PFSK-1 (cell line): Measurements from ENCODE around the gene SRMS.

ENCODE experiments used
- FOXP2 ChIP-seq: optimal IDR thresholded peaks from 2 replicates; pipeline ENCODE3; 2011; ENCODE audit warnings: borderline replicate concordance, control low read depth, inconsistent platforms; ENCODE audit not compliant: insufficient read depth; ENCODE audit errors: extremely low read length, extremely low read depth
- POLR2AphosphoS5 ChIP-seq: IDR thresholded peaks from 2 replicates; pipeline ENCODE4 v1.6.1; 2012; ENCODE audit warnings: low read depth, mild to moderate bottlenecking, control low read depth, low read length, moderate library complexity
- SIN3A ChIP-seq: IDR thresholded peaks from 2 replicates; pipeline ENCODE4 v1.6.1; 2012; ENCODE audit warnings: mild to moderate bottlenecking, low read length, moderate library complexity, borderline replicate concordance; ENCODE audit not compliant: insufficient read depth
- TAF1 ChIP-seq: IDR thresholded peaks from 2 replicates; pipeline ENCODE4 v1.6.1; 2012; ENCODE audit warnings: low read length, control low read depth, borderline replicate concordance; ENCODE audit not compliant: insufficient read depth
- TF ChIP-seq, protein P1 (sequence below), 2 experiments: IDR thresholded peaks; 2 replicates each; pipeline versions ENCODE4 v1.6.1 to v1.8.0; 2011 to 2012; ENCODE audit warnings: low read depth in 2 of 2, low read length in 2 of 2, control low read depth in 1 of 2, inconsistent platforms in 1 of 2, mild to moderate bottlenecking in 1 of 2, moderate library complexity in 1 of 2; ENCODE audit not compliant: insufficient read depth in 1 of 2

DNA sequence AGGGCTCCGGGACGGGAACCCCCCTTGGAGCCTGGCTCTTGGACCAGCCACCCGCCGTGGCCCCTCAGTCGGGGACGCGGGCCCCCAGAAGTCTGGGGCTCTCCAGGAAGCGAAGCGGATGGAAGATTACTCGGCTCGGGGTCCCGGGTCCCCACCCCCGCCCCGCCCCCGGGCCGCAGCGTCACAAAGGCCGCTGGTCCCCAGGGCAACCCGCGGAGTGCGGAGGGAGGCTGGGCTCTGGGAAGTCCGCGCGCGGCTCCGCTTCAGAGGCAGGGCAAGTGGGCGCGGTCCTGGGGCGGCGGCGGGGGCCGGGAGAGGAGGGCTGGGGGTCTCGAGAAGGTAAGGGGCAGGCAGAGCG lies 6.4 kb upstream of the SRMS start, which contains the start of gene FNDC11:
- no peak for TF ChIP-seq POLR2AphosphoS5
- TF ChIP-seq, protein P1, sequence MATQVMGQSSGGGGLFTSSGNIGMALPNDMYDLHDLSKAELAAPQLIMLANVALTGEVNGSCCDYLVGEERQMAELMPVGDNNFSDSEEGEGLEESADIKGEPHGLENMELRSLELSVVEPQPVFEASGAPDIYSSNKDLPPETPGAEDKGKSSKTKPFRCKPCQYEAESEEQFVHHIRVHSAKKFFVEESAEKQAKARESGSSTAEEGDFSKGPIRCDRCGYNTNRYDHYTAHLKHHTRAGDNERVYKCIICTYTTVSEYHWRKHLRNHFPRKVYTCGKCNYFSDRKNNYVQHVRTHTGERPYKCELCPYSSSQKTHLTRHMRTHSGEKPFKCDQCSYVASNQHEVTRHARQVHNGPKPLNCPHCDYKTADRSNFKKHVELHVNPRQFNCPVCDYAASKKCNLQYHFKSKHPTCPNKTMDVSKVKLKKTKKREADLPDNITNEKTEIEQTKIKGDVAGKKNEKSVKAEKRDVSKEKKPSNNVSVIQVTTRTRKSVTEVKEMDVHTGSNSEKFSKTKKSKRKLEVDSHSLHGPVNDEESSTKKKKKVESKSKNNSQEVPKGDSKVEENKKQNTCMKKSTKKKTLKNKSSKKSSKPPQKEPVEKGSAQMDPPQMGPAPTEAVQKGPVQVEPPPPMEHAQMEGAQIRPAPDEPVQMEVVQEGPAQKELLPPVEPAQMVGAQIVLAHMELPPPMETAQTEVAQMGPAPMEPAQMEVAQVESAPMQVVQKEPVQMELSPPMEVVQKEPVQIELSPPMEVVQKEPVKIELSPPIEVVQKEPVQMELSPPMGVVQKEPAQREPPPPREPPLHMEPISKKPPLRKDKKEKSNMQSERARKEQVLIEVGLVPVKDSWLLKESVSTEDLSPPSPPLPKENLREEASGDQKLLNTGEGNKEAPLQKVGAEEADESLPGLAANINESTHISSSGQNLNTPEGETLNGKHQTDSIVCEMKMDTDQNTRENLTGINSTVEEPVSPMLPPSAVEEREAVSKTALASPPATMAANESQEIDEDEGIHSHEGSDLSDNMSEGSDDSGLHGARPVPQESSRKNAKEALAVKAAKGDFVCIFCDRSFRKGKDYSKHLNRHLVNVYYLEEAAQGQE (IDR thresholded peaks at IDR 0.05; ENCODE audit: insufficient read depth in 1 of 2, low read depth in 2 of 2, low read length in 2 of 2) = no peak
- TF ChIP-seq TAF1 = no peak
- no peak for TF ChIP-seq SIN3A
- no peak for TF ChIP-seq FOXP2
